ENCODE data around the gene SLC6A5.

SLC6A5 gene

GRCh38 chr11:20608934-20609333 lies 9.5 kb downstream of the SLC6A5 start:
- Histone ChIP-seq H3K4me1 (ENCODE audit: control insufficient read depth, insufficient read depth, low read length) (no peaks in the 10 kb centered on the region), H3K36me3 (ENCODE audit: control insufficient read depth in 2 of 2, insufficient read depth in 1 of 2, low read length in 2 of 2) (no peaks in the 10 kb centered on the region), H3K9me3 (ENCODE audit: control insufficient read depth, insufficient read depth, low read depth, low read length) (no peaks in the 10 kb centered on the region), H3K4me3 (ENCODE audit: low read depth, low read length) (no peak overlapping the region), H3K27ac (ENCODE audit: extremely low read depth, low read depth, low read length) (no peak overlapping the region)
- ChIA-PET CTCF (interaction anchor here (0.6 to 4.4 kb wide), 11 partner anchors 9 to 498 kb away, joined by 3 to 40 read pairs (median 4); no protein-coding TSS in a partner anchor), POLR2A (no interaction called here)
- no peak for TF ChIP-seq ZNF221 (tag by site-specific recombination; IDR thresholded peaks at IDR 0.05; ENCODE audit: borderline replicate concordance)
- no peak for TF ChIP-seq ZNF654 (tag by site-specific recombination; IDR thresholded peaks at IDR 0.05; ENCODE audit: low read depth)
- no peak for TF ChIP-seq ZNF792 (tag by site-specific recombination; IDR thresholded peaks at IDR 0.05)

- Histone ChIP-seq H3K4me1 (ENCODE audit: control insufficient read depth, insufficient read depth, low read length) (no peaks in the 10 kb centered on the region), H3K4me3 (ENCODE audit: low read depth, low read length) (no peak overlapping the region), H3K27ac (ENCODE audit: extremely low read depth, low read depth, low read length) (no peak overlapping the region), H3K36me3 (ENCODE audit: control insufficient read depth in 2 of 2, insufficient read depth in 1 of 2, low read length in 2 of 2) (no peaks in the 10 kb centered on the region), H3K9me3 (ENCODE audit: control insufficient read depth, insufficient read depth, low read depth, low read length) (no peaks in the 10 kb centered on the region)
- ChIA-PET POLR2A (no interaction called here), CTCF (interaction anchor here (0.5 to 4.4 kb wide), 38 partner anchors 10 to 768 kb away, joined by 3 to 40 read pairs (median 4); no protein-coding TSS in a partner anchor)
- TF ChIP-seq ZNF433 (tag by site-specific recombination; IDR thresholded peaks at IDR 0.05; ENCODE audit: low read depth), result no peak
- TF ChIP-seq, protein P1, sequence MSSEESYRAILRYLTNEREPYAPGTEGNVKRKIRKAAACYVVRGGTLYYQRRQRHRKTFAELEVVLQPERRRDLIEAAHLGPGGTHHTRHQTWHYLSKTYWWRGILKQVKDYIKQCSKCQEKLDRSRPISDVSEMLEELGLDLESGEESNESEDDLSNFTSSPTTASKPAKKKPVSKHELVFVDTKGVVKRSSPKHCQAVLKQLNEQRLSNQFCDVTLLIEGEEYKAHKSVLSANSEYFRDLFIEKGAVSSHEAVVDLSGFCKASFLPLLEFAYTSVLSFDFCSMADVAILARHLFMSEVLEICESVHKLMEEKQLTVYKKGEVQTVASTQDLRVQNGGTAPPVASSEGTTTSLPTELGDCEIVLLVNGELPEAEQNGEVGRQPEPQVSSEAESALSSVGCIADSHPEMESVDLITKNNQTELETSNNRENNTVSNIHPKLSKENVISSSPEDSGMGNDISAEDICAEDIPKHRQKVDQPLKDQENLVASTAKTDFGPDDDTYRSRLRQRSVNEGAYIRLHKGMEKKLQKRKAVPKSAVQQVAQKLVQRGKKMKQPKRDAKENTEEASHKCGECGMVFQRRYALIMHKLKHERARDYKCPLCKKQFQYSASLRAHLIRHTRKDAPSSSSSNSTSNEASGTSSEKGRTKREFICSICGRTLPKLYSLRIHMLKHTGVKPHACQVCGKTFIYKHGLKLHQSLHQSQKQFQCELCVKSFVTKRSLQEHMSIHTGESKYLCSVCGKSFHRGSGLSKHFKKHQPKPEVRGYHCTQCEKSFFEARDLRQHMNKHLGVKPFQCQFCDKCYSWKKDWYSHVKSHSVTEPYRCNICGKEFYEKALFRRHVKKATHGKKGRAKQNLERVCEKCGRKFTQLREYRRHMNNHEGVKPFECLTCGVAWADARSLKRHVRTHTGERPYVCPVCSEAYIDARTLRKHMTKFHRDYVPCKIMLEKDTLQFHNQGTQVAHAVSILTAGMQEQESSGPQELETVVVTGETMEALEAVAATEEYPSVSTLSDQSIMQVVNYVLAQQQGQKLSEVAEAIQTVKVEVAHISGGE (tag by site-specific recombination; conservative IDR thresholded peaks at IDR 0.05; ENCODE audit: low read depth), result no peak
- TF ChIP-seq ZSCAN16 (tag by site-specific recombination; IDR thresholded peaks at IDR 0.05), result no peak
- no peak for TF ChIP-seq SCRT2 (tag by site-specific recombination; IDR thresholded peaks at IDR 0.05)
- TF ChIP-seq ZBTB44 (tag by site-specific recombination; IDR thresholded peaks at IDR 0.05), result peak; percentile 89
- TF ChIP-seq, protein P2, sequence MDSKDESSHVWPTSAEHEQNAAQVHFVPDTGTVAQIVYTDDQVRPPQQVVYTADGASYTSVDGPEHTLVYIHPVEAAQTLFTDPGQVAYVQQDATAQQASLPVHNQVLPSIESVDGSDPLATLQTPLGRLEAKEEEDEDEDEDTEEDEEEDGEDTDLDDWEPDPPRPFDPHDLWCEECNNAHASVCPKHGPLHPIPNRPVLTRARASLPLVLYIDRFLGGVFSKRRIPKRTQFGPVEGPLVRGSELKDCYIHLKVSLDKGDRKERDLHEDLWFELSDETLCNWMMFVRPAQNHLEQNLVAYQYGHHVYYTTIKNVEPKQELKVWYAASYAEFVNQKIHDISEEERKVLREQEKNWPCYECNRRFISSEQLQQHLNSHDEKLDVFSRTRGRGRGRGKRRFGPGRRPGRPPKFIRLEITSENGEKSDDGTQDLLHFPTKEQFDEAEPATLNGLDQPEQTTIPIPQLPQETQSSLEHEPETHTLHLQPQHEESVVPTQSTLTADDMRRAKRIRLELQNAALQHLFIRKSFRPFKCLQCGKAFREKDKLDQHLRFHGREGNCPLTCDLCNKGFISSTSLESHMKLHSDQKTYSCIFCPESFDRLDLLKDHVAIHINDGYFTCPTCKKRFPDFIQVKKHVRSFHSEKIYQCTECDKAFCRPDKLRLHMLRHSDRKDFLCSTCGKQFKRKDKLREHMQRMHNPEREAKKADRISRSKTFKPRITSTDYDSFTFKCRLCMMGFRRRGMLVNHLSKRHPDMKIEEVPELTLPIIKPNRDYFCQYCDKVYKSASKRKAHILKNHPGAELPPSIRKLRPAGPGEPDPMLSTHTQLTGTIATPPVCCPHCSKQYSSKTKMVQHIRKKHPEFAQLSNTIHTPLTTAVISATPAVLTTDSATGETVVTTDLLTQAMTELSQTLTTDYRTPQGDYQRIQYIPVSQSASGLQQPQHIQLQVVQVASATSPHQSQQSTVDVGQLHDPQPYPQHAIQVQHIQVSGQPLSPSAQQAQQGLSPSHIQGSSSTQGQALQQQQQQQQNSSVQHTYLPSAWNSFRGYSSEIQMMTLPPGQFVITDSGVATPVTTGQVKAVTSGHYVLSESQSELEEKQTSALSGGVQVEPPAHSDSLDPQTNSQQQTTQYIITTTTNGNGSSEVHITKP (tag by site-specific recombination; IDR thresholded peaks at IDR 0.05), result peak; percentile 29; the same call in 1 of the 2 replicates
- 0 out of 2 replicates have a peak, but pooled peaks have one; percentile 22 for TF ChIP-seq ZNF518A (tag by site-specific recombination; conservative IDR thresholded peaks at IDR 0.05; ENCODE audit: low read depth)
- no peak for TF ChIP-seq SALL2 (tag by site-specific recombination; IDR thresholded peaks at IDR 0.05; ENCODE audit: borderline replicate concordance)
- TF ChIP-seq ZNF248 (tag by site-specific recombination; IDR thresholded peaks at IDR 0.05), result no peak
- no peak for TF ChIP-seq ZNF114 (tag by site-specific recombination; IDR thresholded peaks at IDR 0.05)
- TF ChIP-seq ZBTB17 (tag by site-specific recombination; IDR thresholded peaks at IDR 0.05), result peak; percentile 59
- TF ChIP-seq ZNF223 (tag by site-specific recombination; IDR thresholded peaks at IDR 0.05), result no peak
- TF ChIP-seq ZNF302 (tag by site-specific recombination; IDR thresholded peaks at IDR 0.05; ENCODE audit: low read depth), result no peak
- TF ChIP-seq ZIC2 (tag by site-specific recombination; IDR thresholded peaks at IDR 0.05), result peak; percentile 44
- peak; percentile 71 for TF ChIP-seq ZNF654 (tag by site-specific recombination; IDR thresholded peaks at IDR 0.05; ENCODE audit: low read depth)
- peak; percentile 67; the same call in 1 of the 2 replicates for TF ChIP-seq ZNF76 (tag by site-specific recombination; IDR thresholded peaks at IDR 0.05; ENCODE audit: borderline replicate concordance, low read depth)
Observed at GRCh38 chr11:20609727-20610707, 10.6 kb downstream of the SLC6A5 start.
